Omental fat pad (tissue), 4 donors: ENCODE measurements around the gene TSPOAP1. TPM values are rescaled to one million over a fixed set of nuclear protein-coding genes. Genes with fewer than 3 reads are reported as not detected.

ENCODE experiments used
- ATAC-seq: fragments of 150-250 bp; one replicate; pipeline ENCODE4 v1.9.1; 2016; ENCODE audit warnings: mild to moderate bottlenecking, moderate library complexity; ENCODE audit not compliant: low FRiP score
- DNase-seq: peaks from one replicate; pipeline ENCODE4 v3.0.0-alpha.2; 2019; ENCODE audit warnings: low spot score
- total RNA-seq, 4 donors: library from RNA; depleted of rRNA; stranded (reverse); fragments of >200 nt; gene quantifications; one replicate each; pipeline ENCODE4 v1.1.0, GENCODE V29; 2016
- TF ChIP-seq, protein P1 (sequence below), 3 donors: fragments of 450-650 bp; IDR thresholded peaks; one replicate each; pipeline ENCODE4 v1.5.1; 2016 to 2017; ENCODE audit warnings: antibody characterized with exemption in 3 of 3, mild to moderate bottlenecking in 3 of 3, moderate library complexity in 2 of 3

Gene TSPOAP1
- total RNA-seq, 4 donors from 2014 or later = 1.9 to 13.6 (median 5.4) TPM

DNA sequence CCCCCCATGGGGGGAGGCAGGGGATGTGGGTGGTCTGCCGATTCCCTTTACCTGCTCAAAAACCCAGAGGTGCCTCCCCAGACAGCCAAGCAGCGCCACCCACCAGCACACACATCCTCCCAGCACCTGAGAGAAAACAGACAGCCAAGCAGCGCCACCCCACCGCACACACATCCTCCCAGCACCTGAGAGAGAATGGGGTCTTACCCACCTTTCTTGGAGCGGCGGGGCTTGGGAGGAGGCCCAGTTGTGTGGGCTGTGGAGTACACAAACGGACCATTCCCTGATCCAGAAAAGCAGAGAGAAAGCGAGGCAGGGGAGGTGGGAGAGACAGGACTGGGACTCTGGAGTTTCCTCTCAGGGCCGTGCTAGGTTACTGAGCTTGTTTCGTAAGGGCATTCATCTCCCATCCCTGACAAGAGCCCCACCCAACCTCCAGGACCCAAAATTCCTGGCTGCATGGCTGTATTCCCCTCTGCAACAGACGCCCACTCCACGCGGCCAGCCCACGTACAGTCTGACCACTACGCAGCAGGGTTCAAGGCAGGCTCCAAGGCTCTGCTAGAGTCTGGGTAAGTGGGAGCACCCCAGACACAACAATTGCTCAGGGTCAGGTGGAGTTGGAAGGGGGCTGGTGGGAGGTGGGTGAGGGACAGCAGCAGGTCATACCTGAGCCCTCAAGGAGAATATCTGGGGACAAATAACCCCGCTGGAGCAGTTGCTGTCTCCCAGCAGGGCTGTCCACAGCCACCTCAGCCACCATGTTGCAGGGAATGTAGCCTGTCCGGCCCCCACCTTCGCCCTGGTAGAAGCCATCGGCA, 22.3 kb downstream of the TSPOAP1 start:
- TF ChIP-seq, protein P1, sequence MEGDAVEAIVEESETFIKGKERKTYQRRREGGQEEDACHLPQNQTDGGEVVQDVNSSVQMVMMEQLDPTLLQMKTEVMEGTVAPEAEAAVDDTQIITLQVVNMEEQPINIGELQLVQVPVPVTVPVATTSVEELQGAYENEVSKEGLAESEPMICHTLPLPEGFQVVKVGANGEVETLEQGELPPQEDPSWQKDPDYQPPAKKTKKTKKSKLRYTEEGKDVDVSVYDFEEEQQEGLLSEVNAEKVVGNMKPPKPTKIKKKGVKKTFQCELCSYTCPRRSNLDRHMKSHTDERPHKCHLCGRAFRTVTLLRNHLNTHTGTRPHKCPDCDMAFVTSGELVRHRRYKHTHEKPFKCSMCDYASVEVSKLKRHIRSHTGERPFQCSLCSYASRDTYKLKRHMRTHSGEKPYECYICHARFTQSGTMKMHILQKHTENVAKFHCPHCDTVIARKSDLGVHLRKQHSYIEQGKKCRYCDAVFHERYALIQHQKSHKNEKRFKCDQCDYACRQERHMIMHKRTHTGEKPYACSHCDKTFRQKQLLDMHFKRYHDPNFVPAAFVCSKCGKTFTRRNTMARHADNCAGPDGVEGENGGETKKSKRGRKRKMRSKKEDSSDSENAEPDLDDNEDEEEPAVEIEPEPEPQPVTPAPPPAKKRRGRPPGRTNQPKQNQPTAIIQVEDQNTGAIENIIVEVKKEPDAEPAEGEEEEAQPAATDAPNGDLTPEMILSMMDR (IDR thresholded peaks at IDR 0.05) = no peak
- DNase-seq (no peak), ATAC-seq (no peak)

DNA sequence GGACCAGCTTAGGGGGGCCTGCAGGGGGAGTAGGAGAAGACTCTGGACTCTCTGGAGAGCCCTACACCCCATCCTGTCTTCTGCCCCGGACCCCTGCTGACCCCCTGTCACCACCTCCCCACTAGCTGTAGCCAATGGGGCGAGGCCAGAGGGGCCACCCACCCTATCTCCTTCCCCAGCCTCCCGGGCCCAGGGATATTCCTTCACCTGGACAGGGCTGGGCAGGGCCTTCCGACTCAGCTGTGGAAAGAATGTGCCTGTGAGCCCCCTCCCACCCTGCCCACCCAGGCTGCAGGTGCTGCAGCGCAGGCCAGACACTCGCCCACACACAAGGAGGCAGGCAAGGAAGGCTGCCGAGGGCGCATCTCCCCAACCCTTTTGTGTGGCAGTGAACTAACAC, 23.0 kb downstream of the TSPOAP1 start:
- TF ChIP-seq, protein P1 (IDR thresholded peaks at IDR 0.05) = no peak
- ATAC-seq (no peak), DNase-seq (no peak)

DNA sequence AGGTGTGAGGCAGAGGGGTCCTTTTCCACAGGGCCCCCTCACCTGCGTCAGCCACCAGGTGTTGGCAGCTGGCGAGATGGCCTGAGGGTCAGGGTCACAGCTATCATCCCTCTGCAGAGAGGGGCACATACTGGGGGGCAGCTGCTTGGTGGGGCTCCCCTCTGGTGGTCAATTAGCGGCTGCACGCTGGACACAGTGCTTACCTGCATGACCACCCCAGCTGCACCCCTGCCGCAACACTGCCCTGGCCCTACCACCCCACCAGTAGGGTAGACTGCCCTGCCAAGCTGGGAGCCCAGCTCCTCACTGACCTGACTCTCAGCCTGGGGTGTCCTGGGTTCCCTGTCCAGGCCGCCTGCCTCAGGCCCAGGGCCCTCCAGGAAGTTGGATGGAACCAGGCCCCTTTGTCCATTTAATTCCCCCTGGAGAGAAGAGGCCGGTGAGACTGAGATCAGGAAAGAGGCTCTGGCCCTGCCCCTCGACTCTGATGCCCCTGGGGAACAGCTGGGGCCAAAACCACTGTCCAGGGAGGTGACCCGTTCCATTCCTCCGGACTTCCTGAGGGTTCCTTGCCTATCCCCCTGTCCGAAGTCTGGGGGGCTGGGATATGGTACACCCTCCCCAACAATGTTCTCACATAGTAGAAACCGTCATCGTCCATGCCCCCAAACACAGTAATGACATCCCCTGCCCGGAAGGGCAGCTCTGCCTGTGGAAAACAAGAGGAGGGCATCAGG, 23.7 kb downstream of the TSPOAP1 start:
- ATAC-seq (no peak), DNase-seq (no peak)
- TF ChIP-seq, protein P1 (IDR thresholded peaks at IDR 0.05) = no peak

DNA sequence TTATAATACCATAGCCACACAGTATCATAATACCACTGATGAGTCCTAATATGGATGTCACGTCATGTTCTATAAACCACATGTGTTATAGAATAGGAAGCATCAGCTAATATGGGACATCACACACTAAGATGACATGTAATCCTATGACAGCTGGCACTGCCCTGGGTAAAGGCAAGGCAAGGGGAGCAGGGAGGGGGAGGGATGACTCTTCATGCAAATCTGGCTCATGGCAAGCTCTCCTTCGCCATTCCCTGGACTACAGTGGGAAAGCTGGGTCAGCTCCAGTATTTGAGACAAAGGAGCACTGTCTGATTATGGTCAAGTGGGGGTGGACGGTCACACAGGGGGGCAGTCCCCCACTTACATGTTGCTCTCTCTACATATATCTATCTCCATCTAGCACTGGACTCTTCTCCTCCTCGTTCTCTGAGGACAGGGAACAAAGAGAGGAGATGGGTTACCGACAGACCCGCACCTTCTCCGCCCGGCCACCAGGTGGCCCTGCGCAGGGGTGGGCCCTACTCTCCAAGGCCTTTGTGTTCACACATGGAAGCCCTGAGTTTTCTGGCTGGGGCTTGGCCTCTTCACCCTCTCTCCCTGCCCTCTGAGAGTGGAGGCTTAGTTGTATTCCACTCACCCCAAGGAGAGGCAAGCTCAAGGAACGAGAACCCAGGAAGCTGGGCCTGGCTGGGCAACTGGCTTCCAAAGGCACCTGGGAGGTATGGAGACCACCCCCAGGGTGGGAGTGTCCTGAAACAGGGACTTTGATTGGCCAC, 24.4 kb downstream of the TSPOAP1 start:
- TF ChIP-seq, protein P1 (IDR thresholded peaks at IDR 0.05) = peak in 1 of 3 donors; percentile 15
- no peak for ATAC-seq
- no peak for DNase-seq

DNA sequence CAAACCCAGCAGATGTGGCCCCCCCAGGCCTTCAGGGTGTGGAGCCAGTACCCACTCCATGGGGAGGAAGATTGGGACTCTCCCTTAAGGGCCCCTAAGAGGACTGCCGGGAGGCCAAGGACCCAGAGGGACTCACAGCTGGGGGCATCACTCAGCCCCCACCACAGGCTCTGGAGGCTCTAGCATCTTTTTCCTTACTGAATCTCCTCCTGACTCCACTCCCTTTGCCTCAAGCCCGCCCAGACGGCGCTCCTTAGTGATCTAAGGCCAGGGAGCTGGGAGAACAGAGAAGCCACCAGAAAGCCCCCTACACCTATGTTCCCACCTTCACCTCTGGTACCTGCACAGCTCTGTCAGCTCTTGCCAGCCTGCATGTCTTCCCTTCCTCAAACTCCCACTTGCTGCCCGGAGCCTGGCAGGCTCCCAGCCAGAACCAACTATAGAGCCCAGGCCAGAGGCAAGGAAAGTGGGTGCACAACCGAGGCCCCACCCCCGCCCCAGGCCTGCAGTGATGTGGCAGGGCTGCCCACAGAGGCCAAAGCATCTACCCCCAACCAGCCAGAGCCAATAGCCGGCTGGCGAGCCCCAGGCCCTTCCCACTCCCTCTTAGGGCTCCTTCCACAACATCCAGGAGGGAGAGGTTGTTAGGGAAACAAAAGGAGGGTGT, 25.5 kb downstream of the TSPOAP1 start:
- TF ChIP-seq, protein P1 (IDR thresholded peaks at IDR 0.05) = no peak
- DNase-seq (no peak), ATAC-seq (no peak)

DNA sequence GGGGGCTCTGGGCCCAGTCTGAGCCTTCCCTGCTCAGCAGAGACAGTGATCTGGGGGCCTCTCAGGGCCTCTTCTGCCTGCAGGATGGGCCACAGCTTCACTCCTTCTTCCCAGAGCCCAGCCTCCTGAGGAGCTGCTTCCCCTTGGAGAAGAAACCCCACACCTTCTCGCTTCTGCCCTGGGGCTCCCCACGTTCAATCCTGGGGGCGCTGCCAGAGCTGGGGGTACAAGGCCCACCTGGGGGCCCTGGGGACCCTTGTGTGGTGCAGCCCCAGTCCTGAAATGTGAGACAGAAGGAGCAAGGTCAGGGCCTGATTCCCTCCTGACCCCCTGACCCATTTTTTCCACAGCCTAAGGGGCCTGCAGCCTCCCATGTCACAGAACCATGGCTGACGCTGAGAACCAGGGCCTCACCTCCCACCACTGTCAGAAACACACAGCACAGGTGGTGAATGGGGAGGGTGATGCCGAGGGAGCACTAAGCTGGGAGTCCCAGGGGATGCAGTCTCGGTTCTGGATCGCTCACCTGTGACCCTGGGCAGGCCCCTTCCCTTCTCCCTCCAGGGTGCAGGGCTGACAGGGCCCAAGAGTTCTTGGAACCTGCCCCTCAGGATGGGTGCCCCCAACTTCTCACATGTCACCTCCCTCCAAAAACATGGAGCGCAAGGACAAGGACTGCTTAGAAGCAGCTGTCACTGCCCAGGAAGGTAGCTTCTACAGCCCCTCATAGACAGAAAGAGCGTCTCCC, 26.2 kb downstream of the TSPOAP1 start:
- TF ChIP-seq, protein P1 (IDR thresholded peaks at IDR 0.05) = no peak
- no peak for DNase-seq

More for the DNA sequence above, 26.2 kb downstream of the TSPOAP1 start:
- ATAC-seq = no peak
